ENCODE data around the gene DOK6. TPM values are rescaled to one million over a fixed set of nuclear protein-coding genes. Genes with fewer than 3 reads are reported as not detected.

DOK6 gene
- total RNA-seq, 1 donor from 2014 or later = 7.0 TPM

DNA sequence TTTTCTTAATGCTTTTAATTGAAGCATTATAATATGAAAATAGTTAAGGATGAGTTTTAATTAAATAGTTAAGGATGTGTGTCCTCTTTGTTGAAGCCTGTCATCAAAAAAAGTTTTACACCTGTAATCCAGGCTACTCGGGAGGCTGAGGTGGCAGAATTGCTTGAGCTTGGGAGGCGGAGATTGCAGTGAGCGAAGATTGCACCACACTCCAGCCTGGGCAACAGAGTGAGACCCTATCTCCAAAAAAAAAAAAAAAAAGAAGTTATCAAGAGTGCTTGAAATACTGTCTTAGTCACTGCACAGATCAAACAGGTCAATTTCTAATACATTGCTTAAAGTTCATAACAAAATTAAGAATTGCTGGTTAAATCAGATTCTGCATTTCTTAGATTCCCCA lies 353.4 kb downstream of the DOK6 start:
- DNase-seq (ENCODE audit: low spot score, unreplicated experiment) = no peak
- TF ChIP-seq, protein P1, sequence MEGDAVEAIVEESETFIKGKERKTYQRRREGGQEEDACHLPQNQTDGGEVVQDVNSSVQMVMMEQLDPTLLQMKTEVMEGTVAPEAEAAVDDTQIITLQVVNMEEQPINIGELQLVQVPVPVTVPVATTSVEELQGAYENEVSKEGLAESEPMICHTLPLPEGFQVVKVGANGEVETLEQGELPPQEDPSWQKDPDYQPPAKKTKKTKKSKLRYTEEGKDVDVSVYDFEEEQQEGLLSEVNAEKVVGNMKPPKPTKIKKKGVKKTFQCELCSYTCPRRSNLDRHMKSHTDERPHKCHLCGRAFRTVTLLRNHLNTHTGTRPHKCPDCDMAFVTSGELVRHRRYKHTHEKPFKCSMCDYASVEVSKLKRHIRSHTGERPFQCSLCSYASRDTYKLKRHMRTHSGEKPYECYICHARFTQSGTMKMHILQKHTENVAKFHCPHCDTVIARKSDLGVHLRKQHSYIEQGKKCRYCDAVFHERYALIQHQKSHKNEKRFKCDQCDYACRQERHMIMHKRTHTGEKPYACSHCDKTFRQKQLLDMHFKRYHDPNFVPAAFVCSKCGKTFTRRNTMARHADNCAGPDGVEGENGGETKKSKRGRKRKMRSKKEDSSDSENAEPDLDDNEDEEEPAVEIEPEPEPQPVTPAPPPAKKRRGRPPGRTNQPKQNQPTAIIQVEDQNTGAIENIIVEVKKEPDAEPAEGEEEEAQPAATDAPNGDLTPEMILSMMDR (IDR thresholded peaks at IDR 0.05; ENCODE audit: unreplicated experiment) = no peak
- peaks cover 16% of the 10 kb centered on the region for H3K9me3 Mint-ChIP-seq (ENCODE audit: low read depth)
- peaks cover 7% of the 10 kb centered on the region for H3K36me3 Mint-ChIP-seq (ENCODE audit: insufficient read depth)
- no peak overlapping the region for H3K4me3 Mint-ChIP-seq (ENCODE audit: low read depth)
- H3K27ac Mint-ChIP-seq = no peak overlapping the region
- H3K4me1 Mint-ChIP-seq (ENCODE audit: low read depth) = peaks cover 41% of the 10 kb centered on the region
- no peaks in the 10 kb centered on the region for H3K27me3 Mint-ChIP-seq

DNA sequence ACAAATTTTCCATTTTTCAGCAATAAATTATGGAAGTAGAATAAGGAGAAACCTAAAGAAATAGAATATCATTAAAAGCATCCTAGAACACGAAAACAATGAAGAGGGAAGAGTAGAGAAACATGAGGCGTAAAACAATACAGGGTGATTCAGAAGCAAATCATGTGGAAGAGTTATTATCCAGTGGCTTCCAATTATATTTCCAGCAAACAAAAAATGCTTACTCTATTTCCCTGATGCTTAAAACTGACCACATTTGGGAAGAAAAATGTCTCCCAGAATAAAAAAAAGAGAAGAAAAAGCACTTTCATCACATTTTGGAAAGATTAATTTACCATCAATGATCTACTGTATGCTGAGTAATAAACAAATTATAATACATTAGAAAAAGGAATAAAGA lies 354.4 kb downstream of the DOK6 start:
- Mint-ChIP-seq H3K27ac (no peak overlapping the region), H3K4me3 (ENCODE audit: low read depth) (no peak overlapping the region), H3K9me3 (ENCODE audit: low read depth) (peaks cover 14% of the 10 kb centered on the region), H3K4me1 (ENCODE audit: low read depth) (peaks cover 41% of the 10 kb centered on the region), H3K27me3 (no peaks in the 10 kb centered on the region), H3K36me3 (ENCODE audit: insufficient read depth) (peaks cover 5% of the 10 kb centered on the region)
- no peak for DNase-seq (ENCODE audit: low spot score, unreplicated experiment)
- TF ChIP-seq, protein P1 (IDR thresholded peaks at IDR 0.05; ENCODE audit: unreplicated experiment) = no peak

DNA sequence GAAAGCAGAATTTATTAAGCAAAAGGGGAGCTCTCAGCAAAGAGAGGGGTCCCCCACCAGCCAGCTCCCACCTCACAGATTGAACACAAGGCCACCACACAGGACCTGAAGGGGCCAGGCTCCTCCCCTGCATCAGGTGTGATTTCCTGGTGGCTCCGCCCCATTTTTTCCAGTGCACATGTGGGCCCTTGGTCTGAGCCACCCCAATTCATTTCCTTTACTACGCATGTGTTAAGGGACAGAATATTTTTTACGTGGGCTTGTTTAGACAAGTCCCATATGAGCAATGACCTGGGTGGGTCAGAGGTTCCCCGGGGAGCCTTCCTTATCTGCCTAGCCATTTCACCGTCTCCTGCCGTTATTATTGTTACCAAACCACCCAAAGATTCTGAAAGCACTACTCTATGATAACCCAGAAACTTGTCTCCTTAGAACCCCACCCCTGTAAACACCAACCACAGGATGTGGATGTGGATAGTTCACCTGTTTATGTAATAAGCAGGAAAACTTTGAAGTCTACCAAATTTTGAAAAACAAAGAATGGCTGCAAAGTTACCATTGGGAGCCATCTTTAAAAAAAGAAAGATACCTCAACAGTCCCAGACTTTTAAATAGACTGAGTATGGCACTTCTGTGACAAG lies 355.3 kb downstream of the DOK6 start:
- no peak overlapping the region for H3K4me3 Mint-ChIP-seq (ENCODE audit: low read depth)
- no peaks in the 10 kb centered on the region for H3K27me3 Mint-ChIP-seq
- peaks cover 41% of the 10 kb centered on the region for H3K4me1 Mint-ChIP-seq (ENCODE audit: low read depth)
- no peak for DNase-seq (ENCODE audit: low spot score, unreplicated experiment)
- no peak overlapping the region for H3K27ac Mint-ChIP-seq
- TF ChIP-seq, protein P1 (IDR thresholded peaks at IDR 0.05; ENCODE audit: unreplicated experiment) = no peak
- H3K9me3 Mint-ChIP-seq (ENCODE audit: low read depth) = peaks cover 8% of the 10 kb centered on the region
- peaks cover 2% of the 10 kb centered on the region for H3K36me3 Mint-ChIP-seq (ENCODE audit: insufficient read depth)

DNA sequence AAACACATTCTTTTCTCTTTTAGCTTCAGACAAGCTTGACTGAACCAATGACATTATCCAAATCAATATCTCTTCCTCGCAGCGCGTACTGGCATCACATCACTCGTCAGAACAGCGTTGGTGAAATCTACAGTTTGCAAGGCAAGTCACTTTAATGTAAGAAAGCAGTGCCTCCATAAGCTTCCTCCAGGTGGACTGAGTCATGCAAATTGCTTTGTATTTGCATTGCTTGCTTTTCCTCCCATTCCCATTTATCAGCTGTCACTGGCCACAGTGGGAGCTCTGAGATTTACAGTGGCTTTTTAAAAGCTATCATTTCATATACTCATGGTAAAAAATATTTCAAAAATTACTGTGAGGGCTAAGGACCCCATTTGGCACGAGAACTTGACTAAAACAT lies 357.0 kb downstream of the DOK6 start:
- no peak for DNase-seq (ENCODE audit: low spot score, unreplicated experiment)
- Mint-ChIP-seq H3K4me3 (ENCODE audit: low read depth) (no peak overlapping the region), H3K27ac (peak overlapping the region; percentile 65), H3K36me3 (ENCODE audit: insufficient read depth) (peaks cover 2% of the 10 kb centered on the region), H3K27me3 (no peaks in the 10 kb centered on the region), H3K4me1 (ENCODE audit: low read depth) (peaks cover 37% of the 10 kb centered on the region), H3K9me3 (ENCODE audit: low read depth) (peaks cover 7% of the 10 kb centered on the region)
- TF ChIP-seq, protein P1 (IDR thresholded peaks at IDR 0.05; ENCODE audit: unreplicated experiment) = peak; percentile 23

DNA sequence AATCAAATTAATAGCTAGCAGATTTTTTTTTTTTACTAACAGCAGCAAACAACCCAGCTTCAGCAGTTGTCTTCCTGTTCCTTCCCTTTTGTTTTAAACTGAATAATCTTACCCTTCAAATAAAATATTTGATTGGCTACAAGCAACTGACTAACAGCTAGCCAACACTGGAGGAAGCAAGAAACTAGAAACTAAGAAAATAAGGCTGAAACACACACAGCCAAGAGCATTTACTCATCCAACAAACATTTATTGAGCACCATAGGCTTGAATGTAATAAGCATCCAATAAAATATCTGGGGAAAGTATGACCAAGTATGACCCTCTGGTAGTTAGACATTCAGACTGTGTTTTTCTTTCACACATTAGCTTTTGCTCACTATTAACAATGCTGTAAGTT lies 357.8 kb downstream of the DOK6 start:
- H3K27ac Mint-ChIP-seq = no peak overlapping the region

More for the DNA sequence above, 357.8 kb downstream of the DOK6 start:
- Mint-ChIP-seq H3K36me3 (ENCODE audit: insufficient read depth) (peaks cover 2% of the 10 kb centered on the region), H3K4me3 (ENCODE audit: low read depth) (no peak overlapping the region), H3K27me3 (no peaks in the 10 kb centered on the region), H3K9me3 (ENCODE audit: low read depth) (peaks cover 7% of the 10 kb centered on the region), H3K4me1 (ENCODE audit: low read depth) (peaks cover 29% of the 10 kb centered on the region)
- DNase-seq (ENCODE audit: low spot score, unreplicated experiment) = no peak
- TF ChIP-seq, protein P1 (IDR thresholded peaks at IDR 0.05; ENCODE audit: unreplicated experiment) = no peak

All from progenitor cell of endocrine pancreas (in vitro differentiated cells).